HG02759 (cell line): ENCODE data around the gene NUDT6.
"Not testable (repeated sequence)": the region's sequence is repeated elsewhere in the genome, so short reads cannot be mapped to it uniquely, and the experiment has no call there.

ENCODE experiments used
- ATAC-seq: cut with Tn5 transposase; IDR thresholded peaks from one replicate; pipeline ENCODE4 v1.9.1; 2021; ENCODE audit warnings: mild to moderate bottlenecking, moderate library complexity; ENCODE audit not compliant: unreplicated experiment

Gene NUDT6

GRCh38 chr4:122879001-122879400 is 43.4 kb downstream of the NUDT6 start:
- ATAC-seq: no peak

GRCh38 chr4:122876456-122876855 is 45.9 kb downstream of the NUDT6 start:
- ATAC-seq: no peak

- ATAC-seq: no peak
Observed at GRCh38 chr4:122875949-122876348, 46.4 kb downstream of the NUDT6 start.

GRCh38 chr4:122873821-122874593 is 48.4 kb downstream of the NUDT6 start:
- no peak for ATAC-seq

- ATAC-seq: no peak
Observed at GRCh38 chr4:122873146-122873545, 49.3 kb downstream of the NUDT6 start.

- ATAC-seq: not testable (repeated sequence)
Observed at GRCh38 chr4:122868235-122868634, 54.2 kb downstream of the NUDT6 start.

- ATAC-seq: no peak
Observed at GRCh38 chr4:122865425-122865824, 57.0 kb downstream of the NUDT6 start.

- no peak for ATAC-seq
Observed at GRCh38 chr4:122863639-122864038, 58.8 kb downstream of the NUDT6 start.

GRCh38 chr4:122861172-122861943 is 61.0 kb downstream of the NUDT6 start:
- no peak for ATAC-seq

GRCh38 chr4:122858705-122859104 is 63.7 kb downstream of the NUDT6 start:
- ATAC-seq: no peak

- no peak for ATAC-seq
Observed at GRCh38 chr4:122857160-122857559, 65.2 kb downstream of the NUDT6 start.

- ATAC-seq: no peak
Observed at GRCh38 chr4:122855353-122855890, 67.0 kb downstream of the NUDT6 start.

- ATAC-seq: no peak
Observed at GRCh38 chr4:122854447-122855352, 67.7 kb downstream of the NUDT6 start.

- ATAC-seq: no peak
Observed at GRCh38 chr4:122851568-122851967, 70.8 kb downstream of the NUDT6 start.

- ATAC-seq: not testable (repeated sequence)
Observed at GRCh38 chr4:122849789-122850188, 72.6 kb downstream of the NUDT6 start.

- no peak for ATAC-seq
Observed at GRCh38 chr4:122847931-122848330, 74.5 kb downstream of the NUDT6 start.

GRCh38 chr4:122845760-122846159 is 76.6 kb downstream of the NUDT6 start:
- no peak for ATAC-seq

- ATAC-seq: no peak
Observed at GRCh38 chr4:122845066-122845465, 77.3 kb downstream of the NUDT6 start.

- ATAC-seq: not testable (repeated sequence)
Observed at GRCh38 chr4:122844391-122844790, 78.0 kb downstream of the NUDT6 start.

GRCh38 chr4:122842984-122843531 is 79.3 kb downstream of the NUDT6 start:
- ATAC-seq: no peak
